Spleen (tissue), 7 donors: ENCODE measurements around the gene CYP4F22.

Source experiments
- CTCF ChIP-seq, 11 experiments: fragments of 200-600 bp in 7 of 11; fragments of 450-650 bp in 4 of 11; sonication (generic) in 4 of 11; IDR thresholded peaks in 8 of 11; conservative IDR thresholded peaks in 3 of 11; 1 replicate in 7 of 11; 2 replicates in 4 of 11; pipeline versions ENCODE4 v1.4.0 to v1.8.0; 2016 to 2021; ENCODE audit warnings: antibody characterized with exemption in 11 of 11, inconsistent platforms in 4 of 11, mild to moderate bottlenecking in 1 of 11
- POLR2A ChIP-seq, 3 donors: fragments of 450-650 bp; IDR thresholded peaks; one replicate each; pipeline ENCODE4 v1.5.1; 2017; ENCODE audit warnings: antibody characterized with exemption in 3 of 3, mild to moderate bottlenecking in 1 of 3
- donor health status: DM: no; HTN: no; CAD: no; lungs with moderate emphysema.
- donor health status: DM: no; HTN: no; CAD: no.
- donor health status: DM: no; HTN: no; CAD: no.

- TF ChIP-seq POLR2A (IDR thresholded peaks at IDR 0.05) (no peak), CTCF (IDR thresholded peaks at IDR 0.05 in 8 of 11, conservative IDR thresholded peaks at IDR 0.05 in 3 of 11) (no peak)
Measured at GRCh38 chr19:15498156-15498858, 10.0 kb upstream of the CYP4F22 start.
